GM21786 (cell line): ENCODE measurements around the gene SVOPL.
A peak's percentile ranks its signal among the peaks of the same experiment; 100 is the strongest.
"Not testable (repeated sequence)": the region's sequence is repeated elsewhere in the genome, so short reads cannot be mapped to it uniquely, and the experiment has no call there.

Experiments used
- ATAC-seq: cut with Tn5 transposase; IDR thresholded peaks from one replicate; pipeline ENCODE4 v1.9.1; 2021; ENCODE audit not compliant: unreplicated experiment

The SVOPL gene, protein sequence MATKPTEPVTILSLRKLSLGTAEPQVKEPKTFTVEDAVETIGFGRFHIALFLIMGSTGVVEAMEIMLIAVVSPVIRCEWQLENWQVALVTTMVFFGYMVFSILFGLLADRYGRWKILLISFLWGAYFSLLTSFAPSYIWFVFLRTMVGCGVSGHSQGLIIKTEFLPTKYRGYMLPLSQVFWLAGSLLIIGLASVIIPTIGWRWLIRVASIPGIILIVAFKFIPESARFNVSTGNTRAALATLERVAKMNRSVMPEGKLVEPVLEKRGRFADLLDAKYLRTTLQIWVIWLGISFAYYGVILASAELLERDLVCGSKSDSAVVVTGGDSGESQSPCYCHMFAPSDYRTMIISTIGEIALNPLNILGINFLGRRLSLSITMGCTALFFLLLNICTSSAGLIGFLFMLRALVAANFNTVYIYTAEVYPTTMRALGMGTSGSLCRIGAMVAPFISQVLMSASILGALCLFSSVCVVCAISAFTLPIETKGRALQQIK

DNA sequence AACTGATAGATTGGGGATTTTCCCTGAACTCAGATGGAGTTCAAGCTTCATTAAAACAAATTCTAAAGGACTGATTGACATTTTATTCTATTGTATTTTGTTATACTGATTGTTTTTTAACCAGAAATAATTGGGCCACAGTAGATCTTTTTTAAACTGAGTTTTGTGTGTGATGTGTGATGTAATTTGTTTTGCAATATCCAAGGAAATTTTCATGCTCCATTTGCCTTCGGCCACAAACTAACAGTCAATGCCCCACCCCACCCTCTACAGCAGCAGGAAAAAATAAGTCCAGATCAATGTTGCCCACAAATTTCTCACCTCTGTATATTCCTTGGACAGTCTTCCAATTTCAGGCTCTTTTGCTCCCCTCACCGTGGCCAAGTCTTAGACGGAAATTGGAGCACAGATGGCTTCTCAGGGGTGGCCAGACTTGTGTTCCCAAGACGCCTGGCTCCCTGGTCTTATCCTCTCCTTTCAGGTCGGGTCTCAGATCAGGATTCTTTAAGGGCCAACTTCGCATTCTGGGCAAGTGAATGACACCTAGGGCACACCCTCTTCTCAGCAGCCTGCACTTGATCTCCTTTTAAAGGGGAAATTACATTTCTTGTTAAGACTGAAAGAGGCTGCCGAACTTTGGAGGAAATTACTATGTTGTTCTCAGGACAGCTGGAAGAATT, at the start of gene SVOPL:
Gene SVOPL, minus strand, starts transcription at position 506 of the 680 bp plus-strand sequence. CDS start 22,317 bp downstream, outside the sequence.
- no peak for ATAC-seq

DNA sequence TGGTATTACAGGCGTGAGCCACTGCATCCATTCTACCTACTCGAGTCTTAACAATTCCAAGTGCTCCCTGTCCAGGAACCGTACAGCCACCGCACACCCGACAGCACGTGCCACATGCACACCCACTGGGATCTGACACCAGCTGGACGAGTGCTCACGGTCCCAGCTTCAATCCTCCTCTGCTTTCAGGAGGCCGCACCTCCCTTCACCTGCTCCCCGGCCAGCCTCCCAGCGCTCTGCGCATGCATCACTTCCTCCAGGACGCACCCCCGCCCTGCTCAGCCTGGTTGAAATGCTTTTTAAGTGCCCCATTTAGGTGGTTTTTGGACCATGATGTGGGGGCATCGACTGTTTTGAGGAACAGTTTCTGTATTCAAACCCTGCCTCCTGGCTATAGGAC, 49.3 kb upstream of the SVOPL start:
- no peak for ATAC-seq

DNA sequence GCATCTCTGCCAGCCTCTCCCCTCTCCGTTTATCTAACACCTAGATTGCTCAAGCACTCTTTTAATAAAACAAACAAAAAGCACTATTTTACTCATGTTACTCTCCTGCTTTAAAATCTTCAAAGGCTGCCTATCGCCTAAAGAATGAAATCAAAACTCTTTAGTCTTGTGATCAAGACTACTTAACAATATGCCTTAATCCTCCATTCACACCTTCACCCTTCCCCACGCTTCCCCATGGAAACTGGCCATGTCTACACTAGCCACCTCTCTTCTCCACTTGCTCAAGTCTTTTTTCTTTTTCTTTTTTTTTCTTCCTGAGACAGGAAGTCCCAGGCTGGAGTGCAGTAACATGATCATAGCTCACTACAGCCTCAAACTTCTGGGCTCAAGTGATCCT, 48.8 kb upstream of the SVOPL start:
- ATAC-seq, result no peak

DNA sequence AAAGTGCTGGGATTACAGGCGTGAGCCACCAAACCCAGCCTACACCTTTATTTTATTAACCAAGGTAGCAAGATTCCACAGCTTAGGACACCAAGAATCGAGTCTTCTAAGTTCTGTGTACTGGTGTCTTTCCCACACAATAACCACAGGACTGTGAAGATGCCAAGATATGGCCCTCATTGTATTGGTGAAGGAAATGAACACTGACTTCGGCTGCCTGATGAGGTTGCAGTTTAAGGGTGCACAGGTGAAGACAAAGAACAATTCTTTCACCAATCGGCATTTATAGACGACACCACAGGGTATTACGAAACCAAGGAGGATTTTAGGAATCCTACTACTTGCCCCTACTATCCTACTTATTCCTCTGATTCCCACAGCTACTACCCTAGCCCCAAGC, 47.5 kb upstream of the SVOPL start:
- ATAC-seq, result no peak

DNA sequence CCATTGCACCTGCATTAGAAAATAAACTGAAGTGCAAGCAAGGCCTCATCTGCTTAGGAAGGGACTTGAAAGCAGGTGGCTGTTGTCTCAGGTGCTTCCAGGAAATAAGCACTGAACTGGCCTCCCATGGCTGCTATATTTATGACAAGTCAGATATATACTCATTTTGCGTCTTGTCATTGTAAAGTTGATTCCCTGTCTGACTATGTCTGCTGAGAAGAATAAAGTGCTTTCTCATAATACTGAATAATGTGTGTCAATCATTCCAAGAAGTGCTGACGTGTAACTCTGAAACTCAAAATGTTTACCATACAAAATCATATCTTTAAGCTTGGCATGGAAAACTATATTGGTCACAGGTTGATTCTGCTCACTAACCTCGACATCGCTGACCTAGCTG, 44.9 kb upstream of the SVOPL start:
- no peak for ATAC-seq

DNA sequence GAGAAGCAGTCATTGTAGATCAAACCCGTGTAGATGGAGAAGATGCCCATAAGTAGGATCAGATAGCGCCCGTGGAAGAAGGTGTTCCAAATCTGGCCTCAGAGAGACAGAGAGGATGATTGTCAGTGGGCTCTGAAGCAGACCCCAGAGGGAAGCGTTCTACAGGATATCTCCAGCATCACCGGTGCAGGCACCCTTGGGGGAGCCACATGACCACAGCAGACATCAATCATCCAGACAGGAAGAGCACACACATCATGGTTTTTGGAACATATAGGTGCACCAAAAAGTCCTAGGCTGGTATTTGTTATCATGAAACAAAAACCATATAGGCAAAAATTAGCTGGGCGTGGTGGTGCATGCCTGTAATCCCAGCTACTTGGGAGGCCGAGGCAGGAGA, 44.0 kb upstream of the SVOPL start:
- no peak for ATAC-seq

DNA sequence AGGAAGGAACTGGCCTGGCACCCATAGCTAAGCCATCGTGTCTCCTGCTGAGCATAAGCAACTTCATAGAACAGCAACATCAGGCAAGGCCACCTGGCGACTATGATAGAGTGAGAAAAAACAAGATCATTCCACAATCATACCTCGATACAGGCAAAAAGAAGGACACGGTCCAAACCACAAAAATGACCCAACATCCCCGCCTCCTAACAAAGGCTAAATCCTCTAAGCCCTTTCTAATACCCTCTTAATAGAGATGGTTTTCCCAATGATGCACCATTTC, 40.2 kb upstream of the SVOPL start:
- ATAC-seq, result no peak

DNA sequence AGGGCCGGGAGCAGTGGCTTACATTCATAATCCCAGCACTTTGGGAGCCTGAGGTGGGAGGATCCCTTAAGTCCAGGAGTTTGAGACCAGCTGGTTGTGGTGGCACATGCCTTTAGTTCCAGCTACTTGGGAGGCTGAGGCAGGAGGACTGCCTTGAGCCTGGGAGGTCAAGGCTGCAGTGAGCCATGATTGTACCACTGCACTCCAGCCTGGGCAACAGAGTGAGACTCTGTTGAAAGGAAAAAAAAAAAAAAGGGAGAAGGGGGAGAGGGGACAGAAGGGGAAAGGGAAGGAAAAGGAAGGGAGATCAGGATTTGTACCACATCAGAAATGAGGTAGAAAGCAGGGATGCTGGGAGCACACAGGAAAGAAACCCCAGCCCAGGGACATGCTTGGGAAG, 38.7 kb upstream of the SVOPL start:
- no peak for ATAC-seq

DNA sequence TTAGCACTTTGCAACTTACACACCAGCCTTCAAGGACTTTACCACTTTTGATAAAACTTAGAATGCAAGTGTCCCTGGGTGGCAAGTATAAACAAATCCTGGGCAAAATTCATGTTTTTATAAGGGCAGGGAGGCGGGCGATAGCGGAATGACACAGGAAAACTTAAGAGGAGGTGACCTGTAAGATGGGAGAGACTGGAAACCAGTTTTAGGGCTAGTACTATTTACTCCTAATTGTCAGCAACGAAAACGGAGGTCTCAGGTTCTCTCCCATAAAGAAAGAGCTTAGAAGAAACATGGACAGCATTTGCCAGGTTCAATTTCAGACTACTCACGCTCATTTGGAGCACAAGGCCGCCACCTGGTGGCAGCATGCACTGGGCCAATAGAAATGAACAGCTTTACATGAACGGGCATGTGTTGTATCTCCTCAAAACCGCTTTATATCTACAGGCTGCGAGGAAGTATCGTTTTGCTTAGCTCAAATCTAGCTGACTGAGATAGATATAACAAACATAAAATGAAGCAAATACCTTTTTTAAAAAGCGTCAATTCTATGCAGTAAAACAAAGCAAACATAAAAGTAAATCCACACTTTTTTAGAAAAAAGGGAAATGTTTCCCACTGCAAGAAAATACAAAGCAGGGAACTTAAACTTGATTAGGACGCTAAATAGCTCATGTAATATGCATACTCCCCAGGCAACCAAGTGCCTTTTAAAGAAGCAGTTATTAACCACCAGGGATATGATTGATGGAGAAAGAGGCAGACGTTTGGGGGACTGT, 37.6 kb upstream of the SVOPL start:
- peak; percentile 84 for ATAC-seq

DNA sequence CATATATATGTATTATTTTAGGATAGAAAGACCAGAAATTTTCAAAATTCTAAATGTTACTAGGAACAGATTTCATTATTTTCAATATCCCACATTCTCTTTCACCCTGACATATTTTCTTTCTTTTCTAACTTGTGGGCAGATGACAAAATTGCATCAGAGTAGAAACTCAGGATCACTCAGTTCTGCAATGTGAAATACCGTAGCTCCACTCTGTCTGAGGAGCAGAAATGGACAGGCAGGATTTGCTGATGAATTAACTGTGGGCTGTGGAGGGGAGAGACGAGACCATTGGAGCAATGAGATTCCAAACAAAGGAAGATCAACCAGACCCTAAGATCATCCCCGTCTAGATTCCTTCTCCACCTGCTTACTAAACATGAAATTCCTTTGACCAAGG, 37.0 kb upstream of the SVOPL start:
- ATAC-seq, result no peak

DNA sequence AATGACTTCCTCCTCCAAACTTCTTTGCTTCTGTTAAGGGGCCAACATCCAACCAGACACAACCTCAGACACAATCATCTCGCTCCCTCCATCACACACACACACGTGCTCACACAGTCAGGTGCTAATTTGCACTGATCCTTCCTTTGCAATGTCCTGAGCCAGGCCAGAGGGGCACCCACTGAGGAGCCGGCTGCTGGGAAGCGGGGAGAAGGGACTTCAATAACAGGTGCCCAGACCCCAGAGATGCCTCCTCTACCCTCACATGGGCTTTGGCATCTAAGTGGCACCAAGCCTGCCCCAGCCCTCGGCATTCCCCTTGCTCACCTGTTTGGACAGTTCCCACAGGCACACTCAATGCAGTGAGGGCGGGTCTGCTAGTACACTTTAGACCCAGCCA, 34.2 kb upstream of the SVOPL start:
- no peak for ATAC-seq

DNA sequence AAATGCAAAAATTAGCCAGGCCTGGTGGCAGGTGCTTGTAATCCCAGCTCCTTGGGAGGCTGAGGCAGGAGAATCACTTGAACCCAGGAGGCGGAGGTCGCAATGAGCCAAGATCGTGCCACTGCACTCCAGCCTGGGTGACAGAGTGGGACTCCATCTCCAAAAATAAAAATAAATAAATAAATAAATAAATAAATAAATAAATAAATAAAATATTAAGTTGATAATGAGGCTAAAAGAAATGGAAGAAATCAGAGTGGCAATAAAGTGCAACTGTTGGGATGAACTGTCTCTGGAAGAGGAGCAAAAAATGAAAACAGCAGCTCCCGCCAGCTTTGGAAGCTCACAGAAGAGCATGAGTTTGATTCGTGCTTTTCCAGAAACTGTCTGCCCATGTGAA, 30.6 kb upstream of the SVOPL start:
- not testable (repeated sequence) for ATAC-seq

DNA sequence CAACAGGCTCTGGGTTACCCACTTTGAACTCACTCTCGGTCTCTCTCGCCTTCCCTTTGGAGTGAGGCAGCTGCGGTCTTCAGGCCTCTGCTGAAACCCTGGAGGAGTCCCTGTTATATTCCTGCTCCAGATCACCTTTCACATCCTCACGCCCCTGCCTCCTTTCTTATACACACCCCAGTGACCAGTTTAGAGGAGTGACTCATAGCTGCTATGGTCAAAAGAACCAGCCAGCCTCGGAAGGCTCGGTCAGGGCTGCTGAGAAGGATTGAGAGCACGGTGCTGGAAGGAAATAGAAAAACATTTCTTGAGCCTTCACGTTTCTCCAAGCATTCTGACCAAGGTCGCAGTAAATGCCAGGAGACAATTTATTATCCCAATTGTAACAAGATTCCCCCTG, 28.3 kb upstream of the SVOPL start:
- no peak for ATAC-seq

DNA sequence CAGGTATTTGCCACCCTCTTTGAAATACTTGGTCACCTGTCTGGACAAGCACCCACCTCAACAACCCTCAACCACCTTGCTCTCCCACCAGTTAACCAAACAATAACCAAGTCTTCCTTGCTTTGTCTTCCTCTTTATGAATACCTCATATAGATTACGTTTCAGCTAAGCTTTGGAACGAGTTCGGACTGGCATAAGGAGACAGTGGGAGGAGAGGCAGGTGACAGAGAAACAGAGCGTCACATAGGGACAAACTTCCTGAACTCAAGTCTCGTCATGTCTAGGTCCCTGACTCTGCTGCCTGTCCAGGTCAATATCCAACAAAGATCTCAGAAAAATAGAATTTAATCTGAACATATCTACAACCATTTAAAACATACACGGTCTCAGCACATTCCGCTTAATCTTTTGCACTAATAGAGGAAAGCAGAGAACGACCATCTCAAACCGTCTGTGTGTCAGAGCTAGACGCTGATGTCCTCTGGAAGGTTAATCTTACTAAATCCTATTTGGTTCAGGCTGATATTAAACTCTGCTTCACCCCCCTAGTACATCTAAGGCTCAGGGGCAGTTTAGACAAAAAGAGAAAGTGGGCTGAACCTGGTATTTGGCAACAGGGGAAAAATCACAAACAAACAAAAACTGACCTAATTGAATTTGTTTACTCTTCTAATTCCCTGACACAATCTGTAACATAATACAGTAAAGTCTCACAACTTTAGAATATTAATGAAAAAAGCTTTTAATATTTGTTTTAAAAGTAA, 26.4 kb upstream of the SVOPL start:
- no peak for ATAC-seq

DNA sequence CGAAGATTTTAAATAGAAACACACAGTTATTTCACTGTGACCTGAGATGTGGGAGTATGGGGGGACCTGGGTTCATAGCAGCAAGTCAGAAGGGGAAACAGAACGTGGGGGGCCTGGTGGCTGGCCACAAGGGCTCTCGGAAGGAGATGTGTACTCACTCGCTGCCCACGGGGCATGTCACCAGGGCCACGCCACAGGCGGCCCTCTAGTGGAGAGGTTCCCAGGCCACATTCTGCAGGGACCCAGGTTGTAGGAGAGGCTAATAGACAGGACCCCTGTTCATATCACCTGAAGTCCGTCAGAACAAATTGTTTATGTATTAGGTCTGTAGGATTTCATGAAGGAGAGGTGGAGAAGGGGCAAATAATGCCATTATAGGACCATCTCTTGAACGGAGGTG, 25.1 kb upstream of the SVOPL start:
- no peak for ATAC-seq

DNA sequence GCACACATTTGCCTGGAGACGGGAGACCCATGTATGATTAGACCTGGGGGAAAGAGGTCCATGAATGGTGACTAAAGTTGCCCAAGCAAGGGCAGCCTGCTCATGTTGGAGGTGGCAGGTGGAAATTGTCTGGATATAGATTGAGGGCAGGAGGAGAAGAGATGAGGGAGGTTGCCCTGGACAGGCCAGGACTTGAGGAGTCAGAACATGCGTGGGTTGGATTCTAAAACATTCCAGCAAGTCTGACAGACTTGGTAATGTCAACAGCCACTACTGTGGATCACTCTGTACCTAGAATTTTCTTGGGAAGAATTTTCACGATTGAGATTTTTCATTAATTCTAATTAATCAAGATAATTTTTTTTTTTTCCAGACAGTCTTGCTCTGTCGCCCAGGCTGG, 19.1 kb upstream of the SVOPL start:
- ATAC-seq, result no peak

DNA sequence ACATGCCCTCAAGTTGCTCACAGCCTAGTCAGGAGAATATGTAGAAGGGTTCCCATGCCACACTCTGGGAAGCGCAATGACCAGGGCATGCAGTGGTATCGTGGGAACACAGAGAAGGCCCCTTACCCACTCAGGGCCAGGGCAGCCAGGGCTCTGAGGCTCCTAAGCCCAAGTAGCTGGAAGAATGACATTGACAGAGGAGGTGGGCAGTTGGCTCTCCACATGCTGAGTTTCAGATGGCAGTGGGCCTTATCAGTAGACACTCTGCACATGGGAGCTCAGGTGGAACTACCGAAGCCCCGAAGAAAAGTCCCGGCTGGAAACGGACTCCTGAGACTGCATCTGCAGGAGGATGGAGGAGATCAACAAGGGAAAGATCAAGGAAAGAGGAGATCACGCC, 15.7 kb upstream of the SVOPL start:
- ATAC-seq, result no peak

DNA sequence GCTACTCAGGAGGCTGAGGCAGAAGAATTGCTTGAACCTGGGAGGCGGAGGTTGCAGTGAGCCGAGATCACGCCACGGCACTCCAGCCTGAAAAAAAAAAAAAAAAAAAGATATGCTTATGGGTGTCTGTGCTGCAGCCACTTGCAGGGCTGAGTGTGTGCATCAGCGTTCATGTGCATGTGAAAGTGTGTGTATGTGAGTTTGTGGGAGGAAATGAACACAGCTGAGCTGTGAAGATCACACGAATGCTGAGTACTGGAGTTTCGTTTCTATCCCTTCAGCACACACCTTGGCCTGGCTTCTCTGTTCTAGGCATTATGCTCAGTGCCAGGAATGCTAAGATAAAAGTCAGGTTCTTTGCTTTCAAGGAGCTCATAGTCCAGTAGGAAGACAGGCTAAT, 12.0 kb upstream of the SVOPL start:
- no peak for ATAC-seq

DNA sequence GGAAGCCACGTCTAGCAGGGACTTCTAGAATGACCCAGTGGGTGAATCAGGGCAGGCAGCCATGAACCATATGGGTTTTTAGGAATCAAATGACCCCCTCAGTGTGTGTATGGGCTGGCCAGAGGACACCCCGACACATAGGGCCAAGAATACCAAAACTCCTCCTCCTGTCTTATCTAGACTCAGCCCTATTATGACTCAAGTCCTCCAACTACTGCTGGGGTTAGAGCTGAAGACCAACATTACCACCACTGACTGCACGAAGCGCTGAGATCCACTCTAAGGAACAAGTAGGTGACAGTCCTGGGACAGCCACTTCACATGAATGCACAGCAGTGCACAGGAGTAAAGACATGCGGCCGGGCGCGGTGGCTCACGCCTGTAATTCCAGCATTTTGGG, 11.5 kb upstream of the SVOPL start:
- no peak for ATAC-seq

DNA sequence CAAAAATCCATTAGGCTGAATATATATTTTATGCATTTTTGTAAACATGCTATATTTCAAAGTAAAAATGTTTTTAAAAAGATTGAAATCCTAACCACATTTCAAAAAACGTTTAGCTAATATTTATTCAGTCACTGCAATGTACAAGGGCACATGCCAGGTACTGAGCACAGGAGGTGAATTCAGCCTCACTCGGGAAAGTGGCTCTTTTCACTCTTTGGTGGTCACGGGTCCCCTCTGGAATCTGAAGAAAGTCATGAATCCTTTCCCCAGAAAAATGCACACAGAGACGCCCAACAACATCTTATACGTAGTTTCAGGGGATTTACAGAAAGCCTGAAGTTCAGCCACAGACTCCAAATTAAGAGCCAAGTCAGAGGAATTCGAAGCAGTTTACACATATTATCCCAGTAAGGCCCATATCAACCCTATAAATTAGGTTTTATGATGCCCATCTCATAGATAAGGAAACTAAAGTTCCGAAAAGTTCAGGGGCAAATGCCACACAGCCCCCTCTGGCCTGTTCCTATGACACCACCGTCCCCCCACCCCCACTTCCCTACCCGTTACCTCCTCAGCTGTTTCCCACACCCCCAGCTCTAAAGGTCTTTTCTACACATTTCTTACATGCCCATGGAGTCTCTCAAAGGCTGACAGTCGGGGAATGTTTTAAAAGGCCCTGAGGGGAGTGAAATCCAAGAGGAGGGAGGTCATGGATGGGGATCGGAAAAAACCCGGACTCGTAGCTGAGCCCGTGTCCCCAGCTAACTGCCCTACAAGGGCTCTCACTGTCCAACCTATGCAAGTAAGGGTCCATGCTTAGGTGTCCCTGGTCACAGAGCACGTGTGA, 9.6 kb upstream of the SVOPL start:
- no peak for ATAC-seq
